Measurements from ENCODE around the gene FARSB.

- TF ChIP-seq CTCF (IDR thresholded peaks at IDR 0.05) (no peak), POLR2A (IDR thresholded peaks at IDR 0.05) (no peak)
Observed at GRCh38 chr2:222522082-222522481, 133.8 kb downstream of the FARSB start.

Measured in thyroid gland (tissue), 4 donors.